Epithelial cell of proximal tubule (primary cell): ENCODE measurements around the gene RBM11. TPM values are rescaled to one million over a fixed set of nuclear protein-coding genes. Genes with fewer than 3 reads are reported as not detected.

Experiments
- DNase-seq: peaks from one replicate; pipeline ENCODE4 v3.0.0-alpha.2; 2011; ENCODE audit warnings: low read depth
- H3K4me3 ChIP-seq: 2 replicates; pipeline ENCODE4 v1.5.1; 2011; ENCODE audit warnings: low read depth, mild to moderate bottlenecking, low read length
- CTCF ChIP-seq: conservative IDR thresholded peaks from 2 replicates; pipeline ENCODE4 v1.5.1; 2012; ENCODE audit warnings: low read depth, mild to moderate bottlenecking, low read length
- total RNA-seq: library from RNA; depleted of rRNA; stranded (reverse); fragments of >200 nt; gene quantifications from 2 replicates; pipeline ENCODE4 v1.2.3, GENCODE V29; 2015

The RBM11 gene
- total RNA-seq, 1 donor from 2014 or later = 0.23 TPM

- DNase-seq = no peak
- TF ChIP-seq CTCF = no peak
- no peak overlapping the region for H3K4me3 ChIP-seq
These were observed 29.8 kb downstream of the RBM11 start for GRCh38 chr21:14245711-14246110.

GRCh38 chr21:14251336-14251735 is 35.4 kb downstream of the RBM11 start:
- DNase-seq = no peak
- H3K4me3 ChIP-seq = no peak overlapping the region
- TF ChIP-seq CTCF = no peak

GRCh38 chr21:14259747-14260146 is 43.8 kb downstream of the RBM11 start:
- peak; percentile 10 for DNase-seq
- TF ChIP-seq CTCF = peak; percentile 60
- H3K4me3 ChIP-seq = no peak overlapping the region

- no peak for TF ChIP-seq CTCF
- no peak for DNase-seq
- H3K4me3 ChIP-seq = no peak overlapping the region
These were observed 44.3 kb downstream of the RBM11 start for GRCh38 chr21:14260174-14260764.

- no peak overlapping the region for H3K4me3 ChIP-seq
- TF ChIP-seq CTCF = no peak
- no peak for DNase-seq
These were observed 46.1 kb downstream of the RBM11 start for GRCh38 chr21:14262039-14262438.

- no peak for TF ChIP-seq CTCF
- H3K4me3 ChIP-seq = no peak overlapping the region
- DNase-seq = no peak
These were observed 47.9 kb downstream of the RBM11 start for GRCh38 chr21:14263879-14264278.

- no peak overlapping the region for H3K4me3 ChIP-seq
- no peak for DNase-seq
- no peak for TF ChIP-seq CTCF
These were observed 49.1 kb downstream of the RBM11 start for GRCh38 chr21:14265023-14265422.
